Testis (tissue), 2 donors: Measurements from ENCODE around the gene RAPGEF4.

Source experiments
- CTCF ChIP-seq, 3 experiments: fragments of 450-650 bp in 2 of 3; fragments of 200-600 bp in 1 of 3; sonication (generic) in 1 of 3; IDR thresholded peaks; one replicate each; pipeline ENCODE4 v1.5.1; 2016 to 2019; ENCODE audit warnings: antibody characterized with exemption in 3 of 3, mild to moderate bottlenecking in 2 of 3, moderate library complexity in 1 of 3
- POLR2A ChIP-seq: fragments of 450-650 bp; IDR thresholded peaks from one replicate; pipeline ENCODE4 v1.6.1; 2017; ENCODE audit warnings: antibody characterized with exemption, mild to moderate bottlenecking, moderate library complexity

GRCh38 chr2:172926785-172927640 lies 191.4 kb downstream of the RAPGEF4 start:
- TF ChIP-seq CTCF (IDR thresholded peaks at IDR 0.05) = no peak
- TF ChIP-seq POLR2A = no peak
